Measurements from ENCODE around the gene SLC6A17.

The SLC6A17 gene

GRCh38 chr1:110196917-110197765, 46.8 kb downstream of the SLC6A17 start:
- H3K27me3 ChIP-seq (ENCODE audit: control insufficient read depth, insufficient read depth, low read length) = no peaks in the 10 kb centered on the region
- no peak overlapping the region for H3K9ac ChIP-seq (ENCODE audit: low read length)
- H3K4me1 ChIP-seq (ENCODE audit: control insufficient read depth, low read depth, low read length) = no peaks in the 10 kb centered on the region
- no peaks in the 10 kb centered on the region for H3K36me3 ChIP-seq (ENCODE audit: control insufficient read depth, low read depth, low read length)
- H3K9me3 ChIP-seq (ENCODE audit: control insufficient read depth, low read depth, low read length) = no peaks in the 10 kb centered on the region
- no peak overlapping the region for H3K27ac ChIP-seq (ENCODE audit: low read length)
- H3K4me3 ChIP-seq (ENCODE audit: low read length) = no peak overlapping the region

GRCh38 chr1:110197905-110198629, 47.8 kb downstream of the SLC6A17 start:
- no peaks in the 10 kb centered on the region for H3K4me1 ChIP-seq (ENCODE audit: control insufficient read depth, low read depth, low read length)
- H3K27ac ChIP-seq (ENCODE audit: low read length) = no peak overlapping the region
- no peaks in the 10 kb centered on the region for H3K36me3 ChIP-seq (ENCODE audit: control insufficient read depth, low read depth, low read length)
- no peak overlapping the region for H3K4me3 ChIP-seq (ENCODE audit: low read length)
- no peaks in the 10 kb centered on the region for H3K27me3 ChIP-seq (ENCODE audit: control insufficient read depth, insufficient read depth, low read length)
- H3K9me3 ChIP-seq (ENCODE audit: control insufficient read depth, low read depth, low read length) = no peaks in the 10 kb centered on the region
- H3K9ac ChIP-seq (ENCODE audit: low read length) = no peak overlapping the region

GRCh38 chr1:110198746-110199145, 48.5 kb downstream of the SLC6A17 start:
- Histone ChIP-seq H3K9ac (ENCODE audit: low read length) (no peak overlapping the region), H3K4me3 (ENCODE audit: low read length) (no peak overlapping the region), H3K36me3 (ENCODE audit: control insufficient read depth, low read depth, low read length) (no peaks in the 10 kb centered on the region), H3K9me3 (ENCODE audit: control insufficient read depth, low read depth, low read length) (no peaks in the 10 kb centered on the region), H3K27ac (ENCODE audit: low read length) (no peak overlapping the region), H3K4me1 (ENCODE audit: control insufficient read depth, low read depth, low read length) (no peaks in the 10 kb centered on the region), H3K27me3 (ENCODE audit: control insufficient read depth, insufficient read depth, low read length) (no peaks in the 10 kb centered on the region)

GRCh38 chr1:110200190-110200589, 49.9 kb downstream of the SLC6A17 start:
- H3K9ac ChIP-seq (ENCODE audit: low read length) = no peak overlapping the region

GRCh38 chr1:110200666-110201065, 50.4 kb downstream of the SLC6A17 start:
- Histone ChIP-seq H3K27me3 (ENCODE audit: control insufficient read depth, insufficient read depth, low read length) (no peaks in the 10 kb centered on the region), H3K36me3 (ENCODE audit: control insufficient read depth, low read depth, low read length) (no peaks in the 10 kb centered on the region), H3K9me3 (ENCODE audit: control insufficient read depth, low read depth, low read length) (no peaks in the 10 kb centered on the region), H3K27ac (ENCODE audit: low read length) (no peak overlapping the region), H3K9ac (ENCODE audit: low read length) (no peak overlapping the region), H3K4me1 (ENCODE audit: control insufficient read depth, low read depth, low read length) (no peaks in the 10 kb centered on the region), H3K4me3 (ENCODE audit: low read length) (no peak overlapping the region)

More at GRCh38 chr1:110200190-110200589, 49.9 kb downstream of the SLC6A17 start:
- Histone ChIP-seq H3K9me3 (ENCODE audit: control insufficient read depth, low read depth, low read length) (no peaks in the 10 kb centered on the region), H3K27me3 (ENCODE audit: control insufficient read depth, insufficient read depth, low read length) (no peaks in the 10 kb centered on the region), H3K27ac (ENCODE audit: low read length) (no peak overlapping the region), H3K36me3 (ENCODE audit: control insufficient read depth, low read depth, low read length) (no peaks in the 10 kb centered on the region), H3K4me3 (ENCODE audit: low read length) (no peak overlapping the region), H3K4me1 (ENCODE audit: control insufficient read depth, low read depth, low read length) (no peaks in the 10 kb centered on the region)

- H3K4me3 ChIP-seq (ENCODE audit: low read length) = no peak overlapping the region
- no peaks in the 10 kb centered on the region for H3K4me1 ChIP-seq (ENCODE audit: control insufficient read depth, low read depth, low read length)
- no peaks in the 10 kb centered on the region for H3K36me3 ChIP-seq (ENCODE audit: control insufficient read depth, low read depth, low read length)
- H3K9ac ChIP-seq (ENCODE audit: low read length) = no peak overlapping the region
- H3K9me3 ChIP-seq (ENCODE audit: control insufficient read depth, low read depth, low read length) = no peaks in the 10 kb centered on the region
- H3K27me3 ChIP-seq (ENCODE audit: control insufficient read depth, insufficient read depth, low read length) = no peaks in the 10 kb centered on the region
- H3K27ac ChIP-seq (ENCODE audit: low read length) = no peak overlapping the region
Measured at GRCh38 chr1:110201157-110201825, 51.0 kb downstream of the SLC6A17 start.

- peaks cover 2% of the 10 kb centered on the region for H3K27me3 ChIP-seq (ENCODE audit: control insufficient read depth, insufficient read depth, low read length)
- no peak overlapping the region for H3K9ac ChIP-seq (ENCODE audit: low read length)
- no peaks in the 10 kb centered on the region for H3K9me3 ChIP-seq (ENCODE audit: control insufficient read depth, low read depth, low read length)
- no peak overlapping the region for H3K4me3 ChIP-seq (ENCODE audit: low read length)
- H3K27ac ChIP-seq (ENCODE audit: low read length) = no peak overlapping the region
- no peaks in the 10 kb centered on the region for H3K36me3 ChIP-seq (ENCODE audit: control insufficient read depth, low read depth, low read length)
- no peaks in the 10 kb centered on the region for H3K4me1 ChIP-seq (ENCODE audit: control insufficient read depth, low read depth, low read length)
Measured at GRCh38 chr1:110203021-110203661, 52.8 kb downstream of the SLC6A17 start.

- H3K4me1 ChIP-seq (ENCODE audit: control insufficient read depth, low read depth, low read length) = peaks cover 7% of the 10 kb centered on the region
- H3K27me3 ChIP-seq (ENCODE audit: control insufficient read depth, insufficient read depth, low read length) = peaks cover 15% of the 10 kb centered on the region
- no peaks in the 10 kb centered on the region for H3K9me3 ChIP-seq (ENCODE audit: control insufficient read depth, low read depth, low read length)
- no peak overlapping the region for H3K4me3 ChIP-seq (ENCODE audit: low read length)
- H3K9ac ChIP-seq (ENCODE audit: low read length) = no peak overlapping the region
- no peak overlapping the region for H3K27ac ChIP-seq (ENCODE audit: low read length)
- no peaks in the 10 kb centered on the region for H3K36me3 ChIP-seq (ENCODE audit: control insufficient read depth, low read depth, low read length)
Measured at GRCh38 chr1:110205156-110205555, 54.9 kb downstream of the SLC6A17 start.

- Histone ChIP-seq H3K4me1 (ENCODE audit: control insufficient read depth, low read depth, low read length) (peaks cover 7% of the 10 kb centered on the region), H3K9me3 (ENCODE audit: control insufficient read depth, low read depth, low read length) (no peaks in the 10 kb centered on the region), H3K27me3 (ENCODE audit: control insufficient read depth, insufficient read depth, low read length) (peaks cover 16% of the 10 kb centered on the region)
Measured at GRCh38 chr1:110205591-110206155, 55.4 kb downstream of the SLC6A17 start.

GRCh38 chr1:110206261-110206920, 56.1 kb downstream of the SLC6A17 start:
- H3K36me3 ChIP-seq (ENCODE audit: control insufficient read depth, low read depth, low read length) = no peaks in the 10 kb centered on the region
- peaks cover 7% of the 10 kb centered on the region for H3K4me1 ChIP-seq (ENCODE audit: control insufficient read depth, low read depth, low read length)
- H3K9ac ChIP-seq (ENCODE audit: low read length) = no peak overlapping the region
- no peak overlapping the region for H3K27ac ChIP-seq (ENCODE audit: low read length)
- no peaks in the 10 kb centered on the region for H3K9me3 ChIP-seq (ENCODE audit: control insufficient read depth, low read depth, low read length)
- H3K27me3 ChIP-seq (ENCODE audit: control insufficient read depth, insufficient read depth, low read length) = peaks cover 23% of the 10 kb centered on the region
- no peak overlapping the region for H3K4me3 ChIP-seq (ENCODE audit: low read length)

More at GRCh38 chr1:110205591-110206155, 55.4 kb downstream of the SLC6A17 start:
- H3K9ac ChIP-seq (ENCODE audit: low read length) = no peak overlapping the region
- no peaks in the 10 kb centered on the region for H3K36me3 ChIP-seq (ENCODE audit: control insufficient read depth, low read depth, low read length)
- no peak overlapping the region for H3K4me3 ChIP-seq (ENCODE audit: low read length)
- no peak overlapping the region for H3K27ac ChIP-seq (ENCODE audit: low read length)
